ENCODE measurements around the gene RNF157. TPM values are rescaled to one million over a fixed set of nuclear protein-coding genes. Genes with fewer than 3 reads are reported as not detected.

RNF157 gene
- total RNA-seq, 1 donor, result 4.7 TPM

GRCh38 chr17:76092526-76093413 is 147.5 kb downstream of the RNF157 start:
- no peak overlapping the region for H3K4me3 ChIP-seq (ENCODE audit: low read depth, low read length)
- DNase-seq (ENCODE audit: low read depth), result no peak
- TF ChIP-seq CTCF (IDR thresholded peaks at IDR 0.05; ENCODE audit: insufficient read depth, low read depth, low read length), result no peak

Small RNAs within 50 kb of the gene (small RNA-seq; reads per million reads assigned to genes)
- gene ATP5MGP6 (not detected), gene MIR6868 (0.56 reads per million)

Other genes with a start within 250 kb of the RNF157 start
- 0.64 and 2.2 TPM in 2 replicates for gene CDK3, start 239.6 kb downstream of the RNF157 start, total RNA-seq
- gene EVPL, start 213.2 kb downstream of the RNF157 start, total RNA-seq, result under 0.01 and 0.43 TPM in 2 replicates
- 28.3 and 42.3 TPM in 2 replicates for gene SRP68, start 168.0 kb downstream of the RNF157 start, total RNA-seq
- under 0.01 TPM in 1 of 2 replicates, not detected in the other for gene GALR2, start 165.7 kb downstream of the RNF157 start, total RNA-seq
- gene ZACN, start 161.3 kb downstream of the RNF157 start, total RNA-seq, result not detected in 2 replicates
- gene EXOC7, start 136.7 kb downstream of the RNF157 start, total RNA-seq, result 93.1 and 98.4 TPM in 2 replicates
- gene FOXJ1, start 99.2 kb downstream of the RNF157 start, total RNA-seq, result not detected in 2 replicates
- 5.5 and 5.6 TPM in 2 replicates for gene UBALD2, start 24.9 kb upstream of the RNF157 start, total RNA-seq
- gene QRICH2, start 67.8 kb upstream of the RNF157 start, total RNA-seq, result 2.2 and 2.6 TPM in 2 replicates
- 48.8 and 55.1 TPM in 2 replicates for gene PRPSAP1, start 113.4 kb upstream of the RNF157 start, total RNA-seq
- gene SPHK1, start 144.1 kb upstream of the RNF157 start, total RNA-seq, result 47.5 and 121 TPM in 2 replicates
- gene UBE2O, start 212.7 kb upstream of the RNF157 start, total RNA-seq, result 17.4 and 25.9 TPM in 2 replicates
- not detected in 2 replicates for gene AANAT, start 227.1 kb upstream of the RNF157 start, total RNA-seq

Data from fibroblast of villous mesenchyme (primary cell).